PFSK-1 (cell line): ENCODE results near the gene RIPOR2.

Experiments
- FOXP2 ChIP-seq: optimal IDR thresholded peaks from 2 replicates; pipeline ENCODE3; 2011; ENCODE audit warnings: borderline replicate concordance, control low read depth, inconsistent platforms; ENCODE audit not compliant: insufficient read depth; ENCODE audit errors: extremely low read length, extremely low read depth
- POLR2AphosphoS5 ChIP-seq: IDR thresholded peaks from 2 replicates; pipeline ENCODE4 v1.6.1; 2012; ENCODE audit warnings: low read depth, mild to moderate bottlenecking, control low read depth, low read length, moderate library complexity
- SIN3A ChIP-seq: IDR thresholded peaks from 2 replicates; pipeline ENCODE4 v1.6.1; 2012; ENCODE audit warnings: mild to moderate bottlenecking, low read length, moderate library complexity, borderline replicate concordance; ENCODE audit not compliant: insufficient read depth
- TAF1 ChIP-seq: IDR thresholded peaks from 2 replicates; pipeline ENCODE4 v1.6.1; 2012; ENCODE audit warnings: low read length, control low read depth, borderline replicate concordance; ENCODE audit not compliant: insufficient read depth
- TF ChIP-seq, protein P1 (sequence below), 2 experiments: IDR thresholded peaks; 2 replicates each; pipeline versions ENCODE4 v1.6.1 to v1.8.0; 2011 to 2012; ENCODE audit warnings: low read depth in 2 of 2, low read length in 2 of 2, control low read depth in 1 of 2, inconsistent platforms in 1 of 2, mild to moderate bottlenecking in 1 of 2, moderate library complexity in 1 of 2; ENCODE audit not compliant: insufficient read depth in 1 of 2

RIPOR2 gene

DNA sequence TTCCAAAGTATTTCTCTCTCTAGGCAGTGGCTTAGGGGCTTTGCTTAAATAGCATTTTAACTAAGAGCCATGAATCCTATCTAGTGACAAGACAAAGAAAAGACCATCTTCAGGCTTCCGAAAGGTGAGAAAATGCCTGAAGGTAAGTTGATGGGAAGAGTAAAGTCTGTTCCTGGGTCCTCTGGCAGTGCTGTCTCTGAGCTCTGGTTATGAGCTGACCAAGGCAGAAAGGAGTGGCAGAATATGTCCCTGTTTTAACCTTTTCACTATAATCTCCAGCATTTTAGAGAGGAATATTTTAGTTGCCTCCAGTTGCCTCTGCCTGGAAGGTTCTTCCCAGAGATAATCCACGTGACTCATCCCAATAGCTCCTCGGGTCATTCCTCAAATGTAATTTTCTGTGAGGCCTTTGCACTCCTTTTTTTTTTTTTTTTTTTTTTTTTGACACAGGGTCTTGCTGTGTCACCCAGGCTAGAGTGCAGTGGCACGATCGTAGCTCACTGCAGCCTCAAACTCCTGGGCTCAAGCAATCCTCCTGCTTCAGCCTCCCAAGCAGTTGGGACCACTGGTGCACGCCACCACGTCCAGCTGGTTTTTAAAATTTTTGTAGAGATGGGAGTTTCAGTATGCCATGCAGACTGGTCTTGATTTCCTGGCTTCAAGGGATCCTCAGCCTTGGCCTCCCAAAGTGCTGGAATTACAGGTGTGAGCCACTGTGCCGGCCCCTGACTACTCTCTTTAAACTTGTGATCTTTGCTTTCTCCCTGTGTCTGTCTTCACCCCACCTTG, 133.3 kb downstream of the RIPOR2 start:
- TF ChIP-seq SIN3A (no peak), FOXP2 (no peak), POLR2AphosphoS5 (no peak), TAF1 (no peak)
- TF ChIP-seq, protein P1, sequence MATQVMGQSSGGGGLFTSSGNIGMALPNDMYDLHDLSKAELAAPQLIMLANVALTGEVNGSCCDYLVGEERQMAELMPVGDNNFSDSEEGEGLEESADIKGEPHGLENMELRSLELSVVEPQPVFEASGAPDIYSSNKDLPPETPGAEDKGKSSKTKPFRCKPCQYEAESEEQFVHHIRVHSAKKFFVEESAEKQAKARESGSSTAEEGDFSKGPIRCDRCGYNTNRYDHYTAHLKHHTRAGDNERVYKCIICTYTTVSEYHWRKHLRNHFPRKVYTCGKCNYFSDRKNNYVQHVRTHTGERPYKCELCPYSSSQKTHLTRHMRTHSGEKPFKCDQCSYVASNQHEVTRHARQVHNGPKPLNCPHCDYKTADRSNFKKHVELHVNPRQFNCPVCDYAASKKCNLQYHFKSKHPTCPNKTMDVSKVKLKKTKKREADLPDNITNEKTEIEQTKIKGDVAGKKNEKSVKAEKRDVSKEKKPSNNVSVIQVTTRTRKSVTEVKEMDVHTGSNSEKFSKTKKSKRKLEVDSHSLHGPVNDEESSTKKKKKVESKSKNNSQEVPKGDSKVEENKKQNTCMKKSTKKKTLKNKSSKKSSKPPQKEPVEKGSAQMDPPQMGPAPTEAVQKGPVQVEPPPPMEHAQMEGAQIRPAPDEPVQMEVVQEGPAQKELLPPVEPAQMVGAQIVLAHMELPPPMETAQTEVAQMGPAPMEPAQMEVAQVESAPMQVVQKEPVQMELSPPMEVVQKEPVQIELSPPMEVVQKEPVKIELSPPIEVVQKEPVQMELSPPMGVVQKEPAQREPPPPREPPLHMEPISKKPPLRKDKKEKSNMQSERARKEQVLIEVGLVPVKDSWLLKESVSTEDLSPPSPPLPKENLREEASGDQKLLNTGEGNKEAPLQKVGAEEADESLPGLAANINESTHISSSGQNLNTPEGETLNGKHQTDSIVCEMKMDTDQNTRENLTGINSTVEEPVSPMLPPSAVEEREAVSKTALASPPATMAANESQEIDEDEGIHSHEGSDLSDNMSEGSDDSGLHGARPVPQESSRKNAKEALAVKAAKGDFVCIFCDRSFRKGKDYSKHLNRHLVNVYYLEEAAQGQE (IDR thresholded peaks at IDR 0.05; ENCODE audit: insufficient read depth in 1 of 2, low read depth in 2 of 2, low read length in 2 of 2) = no peak

DNA sequence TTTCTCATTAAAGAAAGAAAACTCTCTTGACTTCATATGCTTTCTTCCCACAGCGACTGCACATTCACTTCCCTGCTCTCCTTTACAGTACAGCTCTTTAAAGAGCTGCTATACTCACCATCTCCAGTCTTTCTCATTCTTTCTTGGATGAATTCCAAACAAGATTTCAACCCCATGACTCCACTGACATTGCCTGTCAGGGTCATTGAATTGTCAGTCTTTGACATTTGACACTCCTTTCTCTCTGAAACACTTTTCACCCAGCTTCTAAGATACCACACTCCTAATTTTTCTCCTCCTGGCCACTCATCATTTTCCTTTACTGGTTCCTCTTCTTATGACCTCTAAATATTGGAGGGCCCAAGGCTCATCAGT, 136.2 kb downstream of the RIPOR2 start:
- TF ChIP-seq POLR2AphosphoS5 (no peak), TAF1 (no peak), SIN3A (no peak), FOXP2 (no peak)
- TF ChIP-seq, protein P1 (IDR thresholded peaks at IDR 0.05; ENCODE audit: insufficient read depth in 1 of 2, low read depth in 2 of 2, low read length in 2 of 2) = no peak

DNA sequence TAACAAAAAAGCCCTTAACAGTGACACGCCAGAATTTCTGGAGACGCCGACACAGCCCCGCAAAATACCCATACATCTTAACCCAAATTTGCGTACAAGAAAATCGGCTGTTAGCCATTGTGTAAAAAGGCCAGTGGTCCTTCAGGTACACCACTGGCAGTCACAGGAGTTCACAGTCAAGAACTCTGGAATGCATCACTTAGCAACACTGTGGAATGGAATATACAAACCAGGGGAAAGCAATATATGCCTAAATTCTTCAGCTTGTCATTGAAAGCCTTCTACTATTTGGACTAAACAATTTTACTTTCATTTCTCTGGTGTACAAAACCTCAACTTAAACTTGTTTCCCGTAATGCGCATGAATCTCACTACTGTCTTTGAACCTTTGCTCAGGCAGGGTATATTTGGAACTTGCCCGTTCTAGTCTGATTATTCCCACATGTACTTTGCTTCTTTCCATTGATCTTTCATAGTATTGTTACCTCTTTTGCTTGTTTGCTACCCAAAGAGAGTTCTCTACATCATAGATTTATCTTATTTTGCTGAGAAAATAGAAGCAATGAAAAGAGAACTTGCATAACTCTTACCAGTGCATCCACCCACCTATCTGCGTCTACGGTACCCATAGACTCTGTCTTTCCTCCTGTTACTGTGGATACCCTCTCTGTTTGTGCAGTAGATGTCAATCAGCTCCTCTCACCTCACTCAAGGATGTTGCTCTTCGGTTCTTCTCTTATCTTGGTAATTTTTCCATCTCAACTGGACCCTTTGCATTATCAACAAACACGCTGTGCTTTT, 136.8 kb downstream of the RIPOR2 start, which contains the start of gene ARMH2:
TSS of gene ARMH2 (minus strand) at position 178 of the 801 bp plus-strand sequence. CDS start at position 118, 60 bp downstream.
- TF ChIP-seq POLR2AphosphoS5 = no peak
- no peak for TF ChIP-seq TAF1
- no peak for TF ChIP-seq FOXP2
- TF ChIP-seq, protein P1 (IDR thresholded peaks at IDR 0.05; ENCODE audit: insufficient read depth in 1 of 2, low read depth in 2 of 2, low read length in 2 of 2) = no peak
- no peak for TF ChIP-seq SIN3A

DNA sequence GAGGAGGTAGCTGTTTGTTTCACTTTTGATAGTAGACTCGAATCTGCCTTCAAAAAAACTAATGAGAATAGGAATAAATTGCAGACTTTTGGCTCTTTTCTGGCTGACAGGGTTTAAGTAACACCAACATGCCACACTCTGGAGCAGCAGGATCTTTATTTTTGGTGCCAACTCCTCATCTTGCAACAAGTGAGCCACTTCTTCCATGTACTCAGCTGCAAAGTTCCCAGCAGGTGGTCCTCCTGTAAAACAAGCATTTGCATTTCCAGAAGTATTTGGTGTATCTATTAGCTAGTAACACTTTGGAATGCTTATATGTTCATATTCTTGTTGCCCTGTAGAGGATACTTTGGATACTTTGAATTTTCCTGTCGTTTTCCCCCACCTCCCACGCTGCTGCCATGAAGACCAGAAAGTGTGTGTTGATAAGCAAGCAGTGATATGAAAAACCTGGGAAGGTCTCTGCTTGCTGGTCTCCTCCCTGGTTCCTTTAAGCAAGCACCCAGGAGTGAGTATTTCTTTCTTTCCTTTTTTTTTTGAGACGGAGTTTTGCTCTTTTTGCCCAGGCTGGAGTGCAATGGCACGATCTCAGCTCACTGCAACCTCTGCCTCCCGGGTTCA, 138.1 kb downstream of the RIPOR2 start:
- no peak for TF ChIP-seq POLR2AphosphoS5
- TF ChIP-seq TAF1 = no peak
- no peak for TF ChIP-seq SIN3A
- no peak for TF ChIP-seq FOXP2
- TF ChIP-seq, protein P1 (IDR thresholded peaks at IDR 0.05; ENCODE audit: insufficient read depth in 1 of 2, low read depth in 2 of 2, low read length in 2 of 2) = no peak
